Subcutaneous abdominal adipose tissue (tissue), 5 donors: ENCODE data around the gene GAPDH.
"Not testable (repeated sequence)": the region's sequence is repeated elsewhere in the genome, so short reads cannot be mapped to it uniquely, and the experiment has no call there.

Experiments
- H3K27ac ChIP-seq: one replicate; pipeline ENCODE4 v1.7.0; 2013; ENCODE audit warnings: low read depth, mild to moderate bottlenecking, inconsistent platforms, low read length, moderate library complexity
- H3K27me3 ChIP-seq, 5 donors: one replicate each; pipeline ENCODE4 v1.7.0; 2013; ENCODE audit warnings: low read length in 5 of 5, inconsistent platforms in 1 of 5; ENCODE audit not compliant: control insufficient read depth in 5 of 5, insufficient read depth in 4 of 5
- H3K36me3 ChIP-seq, 5 donors: one replicate each; pipeline ENCODE4 v1.7.0; 2013; ENCODE audit warnings: low read length in 5 of 5; ENCODE audit not compliant: control insufficient read depth in 5 of 5, insufficient read depth in 5 of 5
- H3K4me1 ChIP-seq, 5 donors: one replicate each; pipeline ENCODE4 v1.7.0; 2013; ENCODE audit warnings: low read length in 5 of 5, mild to moderate bottlenecking in 3 of 5, moderate library complexity in 1 of 5; ENCODE audit not compliant: control insufficient read depth in 5 of 5, insufficient read depth in 5 of 5
- H3K4me3 ChIP-seq, 5 donors: one replicate each; pipeline ENCODE4 v1.7.0; 2013; ENCODE audit warnings: low read length in 5 of 5, low read depth in 1 of 5
- H3K9ac ChIP-seq, 5 donors: one replicate each; pipeline ENCODE4 v1.7.0; 2013; ENCODE audit warnings: low read length in 5 of 5, mild to moderate bottlenecking in 4 of 5, moderate library complexity in 3 of 5
- H3K9me3 ChIP-seq, 5 donors: one replicate each; pipeline ENCODE4 v1.7.0; 2013; ENCODE audit warnings: low read length in 5 of 5; ENCODE audit not compliant: control insufficient read depth in 5 of 5
- donor health status: healthy.
- donor health status: healthy.
- donor health status: healthy.
- donor health status: healthy.
- donor health status: healthy.

The GAPDH gene

DNA sequence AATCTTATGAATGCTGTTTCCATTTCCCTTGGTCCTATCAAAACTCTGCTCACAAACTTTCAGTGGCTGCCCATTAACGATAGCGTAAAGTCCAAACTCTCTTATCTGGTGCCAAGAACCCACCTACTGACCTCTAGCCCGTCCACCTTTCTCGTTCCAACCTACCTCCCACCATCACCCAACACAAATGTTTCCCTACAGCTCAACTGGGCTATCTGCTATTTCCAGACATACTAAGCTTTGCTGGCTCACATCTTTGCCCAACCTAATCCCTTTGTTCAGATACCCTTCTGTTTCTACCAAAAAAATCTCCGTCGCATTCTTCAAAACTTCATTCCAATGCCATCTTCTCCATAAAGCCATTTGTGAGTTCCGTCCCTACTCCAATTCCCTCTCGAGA, 41.3 kb downstream of the GAPDH start:
- Histone ChIP-seq H3K36me3 (peaks cover 38 to 97% (median 80%) of the 10 kb centered on the region in 5 donors), H3K27me3 (no peaks in the 10 kb centered on the region), H3K9me3 (no peaks in the 10 kb centered on the region), H3K9ac (no peak overlapping the region), H3K27ac (no peak overlapping the region), H3K4me1 (no peaks in the 10 kb centered on the region), H3K4me3 (no peak overlapping the region)

DNA sequence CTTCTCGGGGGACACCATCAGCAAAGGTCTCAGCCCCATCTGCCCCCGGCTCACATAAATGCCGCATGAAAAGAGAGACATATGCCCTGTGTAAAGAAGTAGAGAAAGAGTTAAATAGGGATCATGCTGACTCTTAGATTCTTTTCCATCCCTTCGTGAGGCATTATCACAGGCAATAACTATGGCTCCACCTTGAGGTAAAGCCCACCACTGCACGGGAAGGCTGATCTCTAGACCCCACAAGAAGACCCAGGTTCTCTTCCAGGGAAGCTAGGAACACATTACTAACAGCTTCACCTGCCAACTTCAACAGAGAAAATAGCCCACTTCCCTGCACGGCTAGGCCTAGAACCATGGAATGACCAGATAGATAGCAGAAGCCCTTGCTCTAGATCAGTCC, 47.9 kb downstream of the GAPDH start:
- H3K36me3 ChIP-seq = peaks cover 47 to 95% (median 80%) of the 10 kb centered on the region in 5 donors
- no peak overlapping the region for H3K9ac ChIP-seq
- H3K4me1 ChIP-seq = no peaks in the 10 kb centered on the region
- no peaks in the 10 kb centered on the region for H3K27me3 ChIP-seq
- no peak overlapping the region for H3K4me3 ChIP-seq
- no peak overlapping the region for H3K27ac ChIP-seq
- H3K9me3 ChIP-seq = no peaks in the 10 kb centered on the region

DNA sequence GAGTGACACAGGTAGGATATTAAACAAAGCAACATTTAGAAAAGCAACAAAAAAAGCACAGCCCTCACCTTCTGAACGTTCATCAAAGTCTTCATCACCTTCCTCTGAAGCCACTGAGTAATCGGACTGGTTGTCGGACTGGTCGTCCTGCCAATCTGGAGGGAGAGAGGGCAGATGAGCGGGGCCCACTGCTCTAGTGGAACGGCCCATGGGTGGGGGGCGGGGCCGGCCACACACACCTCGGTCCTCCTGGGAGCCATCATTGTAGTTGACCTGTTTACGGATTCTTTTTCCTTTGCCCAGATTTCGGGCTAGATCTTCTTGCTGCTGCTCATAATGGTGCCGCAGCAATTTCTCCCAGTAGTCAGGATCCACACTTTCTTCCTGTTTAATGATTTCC, 48.6 kb downstream of the GAPDH start:
- Histone ChIP-seq H3K4me3 (no peak overlapping the region), H3K9ac (no peak overlapping the region), H3K27me3 (no peaks in the 10 kb centered on the region), H3K9me3 (no peaks in the 10 kb centered on the region), H3K36me3 (peaks cover 47 to 95% (median 80%) of the 10 kb centered on the region in 5 donors), H3K4me1 (no peaks in the 10 kb centered on the region), H3K27ac (no peak overlapping the region)

DNA sequence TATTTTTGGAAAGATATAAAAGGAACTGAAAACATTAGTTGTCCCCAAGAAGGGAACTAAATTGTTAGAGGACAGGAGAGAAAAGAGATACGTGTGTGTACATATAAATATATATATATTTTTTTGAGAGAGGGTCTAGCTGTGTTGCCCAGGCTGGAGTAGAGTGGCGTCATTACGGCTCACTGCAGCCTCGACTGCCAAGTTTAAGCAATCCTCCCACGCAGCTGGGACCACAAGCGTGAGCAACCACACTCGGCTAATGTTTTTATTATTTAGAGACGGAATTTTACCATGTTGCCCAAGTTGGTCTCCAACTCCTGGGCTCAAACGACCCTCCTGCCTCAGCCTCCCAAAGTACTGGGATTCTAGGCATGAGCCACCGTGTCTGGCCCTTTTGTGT, 50.0 kb downstream of the GAPDH start:
- Histone ChIP-seq H3K9me3 (no peaks in the 10 kb centered on the region), H3K4me1 (no peaks in the 10 kb centered on the region), H3K4me3 (no peak overlapping the region), H3K9ac (no peak overlapping the region), H3K27ac (no peak overlapping the region), H3K27me3 (no peaks in the 10 kb centered on the region), H3K36me3 (peaks cover 42 to 93% (median 80%) of the 10 kb centered on the region in 5 donors)

DNA sequence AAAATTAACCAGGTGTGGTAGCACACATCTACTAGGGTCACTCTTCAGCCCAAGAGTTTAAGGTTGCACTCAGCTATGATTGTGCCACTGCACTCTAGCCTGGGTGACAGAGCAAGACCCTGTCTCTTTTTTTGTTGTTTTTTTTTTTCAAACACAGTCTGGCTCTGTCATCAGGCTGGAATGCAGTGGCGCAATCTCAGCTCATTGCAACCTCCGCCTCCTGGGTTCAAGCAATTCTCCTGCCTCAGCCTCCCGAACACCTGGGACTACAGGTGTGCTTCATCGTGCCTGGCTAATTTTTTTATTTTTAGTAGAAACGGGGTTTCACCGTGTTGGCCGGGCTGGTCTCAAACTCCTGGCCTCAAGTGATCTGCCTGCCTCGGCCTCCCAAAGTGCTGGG, 52.3 kb downstream of the GAPDH start:
- H3K4me3 ChIP-seq, H3K27me3 ChIP-seq, H3K9me3 ChIP-seq, H3K4me1 ChIP-seq, H3K27ac ChIP-seq, H3K9ac ChIP-seq: not testable (repeated sequence)
- peaks cover 45 to 95% (median 85%) of the 10 kb centered on the region in 5 donors for H3K36me3 ChIP-seq
